GM18505 (cell line): ENCODE results near the gene FCHSD2.

ENCODE experiments used
- ATAC-seq: cut with Tn5 transposase; IDR thresholded peaks from one replicate; pipeline ENCODE4 v1.9.1; 2021; ENCODE audit not compliant: unreplicated experiment
- POLR2A ChIP-seq: IDR thresholded peaks from 4 replicates; pipeline ENCODE4 v1.6.1; 2011; ENCODE audit warnings: borderline replicate concordance; ENCODE audit not compliant: insufficient read depth, insufficient read length; ENCODE audit errors: extremely low read depth

The FCHSD2 gene

DNA sequence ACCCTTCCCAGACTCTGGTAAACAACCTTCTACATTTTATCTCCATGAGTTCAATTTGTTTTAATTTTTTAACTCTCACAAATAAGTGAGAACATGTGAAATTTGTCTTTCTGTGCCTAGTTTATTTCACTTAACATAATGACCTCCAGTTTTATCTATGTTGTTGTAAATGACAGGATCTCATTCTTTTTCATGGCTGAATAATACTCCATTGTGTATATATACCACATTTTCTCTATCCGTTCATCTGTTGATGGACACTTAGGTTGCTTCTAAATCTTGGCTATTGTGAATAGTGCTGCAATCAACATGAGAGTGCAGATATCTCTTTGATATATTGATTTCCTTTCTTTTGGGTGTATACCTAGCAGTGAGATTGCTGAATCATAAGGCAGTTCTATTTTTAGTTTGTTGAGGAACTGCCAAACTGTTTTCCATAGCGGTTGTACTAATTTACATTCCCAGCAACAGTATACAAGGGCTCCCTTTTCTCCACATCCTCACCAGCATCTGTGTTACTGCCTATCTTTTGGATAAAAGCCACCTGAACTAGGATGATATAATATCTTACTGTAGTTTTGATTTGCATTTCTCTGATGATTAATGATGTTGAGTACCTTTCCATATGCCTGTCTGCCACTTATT lies 234.0 kb downstream of the FCHSD2 start:
- no peak for ATAC-seq

DNA sequence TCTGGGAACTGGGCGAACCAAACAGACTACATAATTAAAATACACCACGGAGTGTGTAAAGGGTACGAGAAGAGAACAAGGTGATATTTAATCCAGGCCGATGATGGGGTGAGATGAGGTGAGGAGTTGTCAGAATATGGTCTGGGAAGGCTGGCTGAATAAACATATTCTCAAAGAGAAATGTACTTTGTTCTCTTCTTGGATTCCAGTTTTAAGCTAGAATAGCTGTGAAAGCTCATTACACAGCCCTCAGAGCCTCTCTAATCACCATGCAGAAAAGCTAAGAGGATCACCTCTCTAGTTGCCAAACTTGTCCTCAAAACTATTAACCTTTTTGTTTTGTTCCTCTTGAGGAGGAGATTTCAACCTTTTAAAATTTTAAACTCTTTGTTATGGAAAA lies 238.1 kb downstream of the FCHSD2 start:
- no peak for ATAC-seq
- no peak for TF ChIP-seq POLR2A

More for the DNA sequence above, 234.0 kb downstream of the FCHSD2 start:
- TF ChIP-seq POLR2A = no peak

DNA sequence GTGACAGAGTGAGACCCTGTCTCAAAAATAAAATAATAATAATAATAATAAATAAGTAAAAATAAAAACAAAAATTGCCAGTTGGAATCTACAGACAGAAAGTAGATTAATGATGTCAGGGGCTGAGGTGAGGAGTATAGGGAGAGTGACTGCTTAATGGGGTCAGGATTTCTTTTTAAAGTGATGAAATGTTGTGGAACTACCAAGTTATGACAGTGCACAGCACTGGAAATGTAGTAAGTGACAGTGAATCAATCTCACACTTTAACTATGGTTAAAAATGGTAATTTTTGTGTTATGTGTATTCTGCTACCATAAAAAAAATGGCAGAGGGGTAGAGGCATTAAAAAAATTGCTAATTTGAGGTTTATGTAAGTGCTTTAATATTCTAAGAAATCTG lies 240.7 kb downstream of the FCHSD2 start:
- no peak for TF ChIP-seq POLR2A
- no peak for ATAC-seq

DNA sequence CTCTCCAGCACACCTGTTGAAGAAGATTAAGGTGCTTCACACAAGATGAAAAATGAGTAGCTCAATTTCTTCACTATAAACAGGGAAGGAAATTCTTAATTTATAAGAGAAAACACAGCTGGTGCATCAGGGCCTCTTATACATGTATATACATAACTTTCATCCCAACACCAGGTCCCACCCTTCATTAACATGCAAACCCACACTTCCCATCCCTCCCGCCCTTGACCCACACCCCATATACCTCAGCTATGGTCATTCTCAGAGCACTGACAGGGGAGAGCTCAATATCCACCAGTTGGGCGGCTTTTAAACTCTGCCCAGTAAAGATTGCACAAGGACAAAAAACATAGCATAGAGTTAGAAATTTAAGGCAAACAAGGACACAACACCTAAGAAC lies 242.1 kb downstream of the FCHSD2 start:
- ATAC-seq = no peak
- no peak for TF ChIP-seq POLR2A

DNA sequence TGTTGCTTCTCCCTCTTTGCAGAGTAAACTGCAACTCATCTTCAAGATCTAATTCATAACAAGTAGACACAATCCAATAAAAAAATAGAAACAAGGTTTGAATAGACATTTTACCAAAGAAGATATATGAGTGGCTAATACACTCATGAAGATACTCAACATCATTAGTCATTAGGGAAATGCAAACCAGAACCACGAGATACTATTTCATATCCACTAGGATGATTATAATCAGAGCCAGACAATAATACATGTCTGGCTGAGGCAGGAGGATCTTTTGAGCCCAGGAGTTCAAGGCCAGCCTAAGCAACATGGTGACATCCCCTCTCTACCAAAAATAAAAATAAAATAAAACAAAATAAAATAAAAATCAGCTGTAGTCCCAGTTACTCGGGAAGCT lies 242.9 kb downstream of the FCHSD2 start:
- no peak for TF ChIP-seq POLR2A

DNA sequence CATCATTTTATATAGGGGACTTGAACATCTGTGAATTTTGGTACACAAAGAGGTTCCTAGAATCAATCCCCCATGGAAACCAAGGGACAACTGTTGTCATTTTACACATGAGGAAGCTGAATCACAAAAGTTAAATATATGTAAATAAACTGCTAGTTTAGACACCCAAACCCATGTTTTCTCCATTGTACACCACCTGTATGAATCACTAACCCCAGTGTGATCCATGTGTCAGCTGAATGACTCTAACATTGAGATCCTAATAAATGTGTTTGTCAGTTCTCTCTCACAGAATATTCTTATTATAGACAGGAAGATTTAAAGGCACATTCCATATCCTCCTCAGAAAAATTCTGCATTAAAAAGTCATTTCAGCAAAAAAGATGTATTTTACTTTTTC lies 244.6 kb downstream of the FCHSD2 start:
- ATAC-seq = no peak
- no peak for TF ChIP-seq POLR2A

More for the DNA sequence above, 242.9 kb downstream of the FCHSD2 start:
- ATAC-seq = no peak

DNA sequence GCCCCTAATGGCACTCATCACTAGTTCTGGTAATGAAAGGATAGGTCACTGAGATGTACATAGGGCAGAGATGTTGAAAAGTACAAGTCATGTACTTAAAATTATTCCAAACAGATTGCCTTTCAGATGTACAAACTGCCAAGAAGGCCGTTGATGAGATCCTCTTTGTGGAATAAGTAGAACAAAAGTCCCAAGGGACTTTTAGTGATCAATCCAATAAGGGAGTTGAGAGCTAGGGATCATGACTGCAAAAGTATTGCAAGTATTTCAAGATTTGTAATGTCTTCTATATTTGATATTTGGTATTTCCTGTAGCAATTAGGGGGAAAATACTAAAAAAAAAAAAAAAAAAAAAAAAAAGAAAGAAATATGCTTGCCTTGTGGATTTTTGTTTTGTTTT lies 245.7 kb downstream of the FCHSD2 start:
- TF ChIP-seq POLR2A = no peak

DNA sequence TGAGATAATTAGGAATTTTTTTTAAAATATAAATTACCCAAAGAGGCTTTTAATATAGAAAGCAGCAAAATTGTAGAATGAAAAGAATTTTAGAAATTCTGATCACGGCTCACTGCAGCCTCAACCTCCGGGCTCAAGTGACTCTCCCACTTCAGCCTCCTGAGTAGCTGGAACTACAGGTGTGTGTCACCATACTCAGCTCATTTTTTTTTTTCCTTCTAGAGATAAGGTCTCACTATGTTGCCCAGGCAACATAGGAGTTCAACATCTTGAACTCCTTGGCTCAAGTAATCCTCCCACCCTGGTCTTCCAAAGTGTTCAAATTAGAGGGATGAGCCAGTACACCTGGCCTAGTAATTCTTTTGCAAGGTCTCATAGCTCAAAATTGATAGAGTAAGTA lies 251.2 kb downstream of the FCHSD2 start:
- TF ChIP-seq POLR2A = no peak
- no peak for ATAC-seq

More for the DNA sequence above, 245.7 kb downstream of the FCHSD2 start:
- no peak for ATAC-seq

DNA sequence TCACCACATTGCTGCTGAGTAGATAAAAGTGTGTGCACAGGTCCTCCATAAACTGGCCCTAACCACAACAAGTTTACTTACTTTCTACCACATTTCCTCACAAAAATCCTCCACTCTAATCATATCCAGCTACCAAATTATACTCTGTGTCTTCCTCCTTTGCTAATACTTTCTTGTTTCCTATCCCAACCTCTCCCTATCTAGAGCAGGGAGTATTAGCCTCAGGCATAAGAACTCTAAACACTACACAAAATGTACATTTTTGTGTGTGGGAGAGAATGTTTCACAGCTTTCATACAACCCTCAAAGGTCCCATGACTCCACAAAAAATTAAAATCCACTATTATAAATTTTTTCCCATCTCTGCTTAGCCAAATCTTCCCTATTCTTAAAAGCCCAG lies 255.5 kb downstream of the FCHSD2 start:
- ATAC-seq = no peak
- no peak for TF ChIP-seq POLR2A

DNA sequence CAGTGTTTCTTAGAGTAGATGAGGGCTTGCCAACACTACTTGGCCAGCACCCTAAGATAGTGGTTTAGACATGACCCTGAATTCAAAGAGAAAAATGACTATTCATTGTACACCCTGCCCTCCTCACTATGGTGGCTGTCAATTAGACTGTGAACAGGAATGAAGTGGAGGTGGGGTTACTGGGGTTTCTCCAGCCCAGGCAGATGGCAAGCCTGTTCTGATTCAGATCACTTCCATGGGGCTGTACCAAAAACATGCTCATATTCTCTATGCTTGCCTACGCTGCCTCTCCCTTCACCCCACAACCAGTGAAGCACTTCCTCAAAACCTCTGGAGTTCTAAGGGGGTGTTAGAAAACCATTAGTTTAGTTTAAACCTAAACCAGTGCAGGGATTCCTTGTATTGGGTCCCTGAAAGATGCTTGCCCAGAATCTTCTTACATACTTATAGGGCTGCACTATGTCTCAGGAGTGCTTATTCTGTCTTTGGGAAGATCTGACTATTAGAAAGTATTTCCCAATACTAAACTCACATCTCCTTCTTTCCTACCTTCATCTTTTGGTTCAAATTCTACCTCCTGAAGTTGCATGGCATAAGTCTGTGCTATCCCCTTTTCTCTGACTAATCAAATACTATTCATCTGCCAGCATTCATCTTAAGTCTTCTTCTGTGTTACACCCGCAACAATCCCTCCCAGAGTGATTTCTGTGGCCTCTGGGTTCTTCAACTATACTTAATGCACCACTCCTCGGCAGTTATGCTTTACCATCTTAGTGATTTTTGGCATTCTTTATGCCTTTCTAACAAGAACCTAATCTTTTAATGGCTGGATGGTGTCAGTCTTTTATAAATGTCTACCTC lies 256.1 kb downstream of the FCHSD2 start:
- ATAC-seq = no peak

DNA sequence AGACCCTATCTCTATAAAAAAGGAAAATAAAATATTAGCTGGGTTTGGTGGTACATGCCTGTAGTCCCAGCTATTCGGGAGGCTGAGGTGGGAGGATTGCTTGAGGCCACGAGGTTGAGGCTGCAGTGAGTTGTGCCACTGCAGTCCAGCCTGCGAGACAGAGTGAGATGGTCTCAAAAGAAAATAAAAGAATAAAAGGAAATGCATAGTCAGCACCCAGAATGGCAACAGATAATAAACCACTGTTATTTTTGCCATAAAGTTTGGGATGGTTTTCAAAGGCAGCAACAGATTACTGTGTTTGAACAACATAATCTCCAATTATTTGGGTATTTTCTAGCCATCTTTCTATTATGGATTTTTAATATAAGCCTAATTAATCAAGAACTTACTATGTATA lies 266.0 kb downstream of the FCHSD2 start:
- TF ChIP-seq POLR2A = no peak
- no peak for ATAC-seq

More for the DNA sequence above, 256.1 kb downstream of the FCHSD2 start:
- TF ChIP-seq POLR2A = no peak

DNA sequence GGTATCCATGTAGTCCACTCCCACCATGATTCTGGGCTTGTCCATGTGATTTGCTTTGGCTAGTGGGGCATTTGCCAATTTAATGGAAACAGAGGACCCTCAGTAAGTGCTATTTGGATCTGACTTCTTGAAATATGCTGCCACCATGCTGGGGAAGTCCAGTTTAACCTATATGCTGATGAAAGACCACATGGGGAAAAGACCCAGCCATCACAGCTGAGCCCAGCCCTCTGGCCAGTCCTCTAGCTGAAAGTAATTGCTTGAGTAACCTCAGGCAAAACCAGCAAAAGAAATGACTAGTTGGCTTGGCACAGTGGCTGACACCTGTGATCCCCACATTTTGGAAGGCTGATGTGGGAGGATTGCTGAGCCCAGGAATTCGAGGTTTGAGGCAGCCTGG lies 266.4 kb downstream of the FCHSD2 start:
- TF ChIP-seq POLR2A = no peak
- no peak for ATAC-seq

DNA sequence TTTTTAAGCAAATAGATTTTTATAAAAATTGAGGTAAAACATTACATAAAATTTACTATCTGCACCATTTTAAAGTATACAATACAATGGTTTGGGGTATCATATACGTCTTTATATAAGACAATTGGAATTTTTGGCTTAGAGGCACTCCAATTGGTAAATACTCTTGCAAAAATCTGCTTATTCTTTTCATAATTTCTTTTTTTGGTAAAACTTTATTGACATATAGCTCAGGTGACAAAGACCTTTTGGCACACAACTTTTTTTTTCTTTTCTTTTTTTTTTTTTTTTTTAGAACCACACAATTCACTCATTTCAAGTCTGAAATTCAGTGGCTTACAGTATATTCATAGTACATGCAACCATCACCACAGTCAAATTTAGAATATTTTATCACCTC lies 270.1 kb downstream of the FCHSD2 start:
- no peak for ATAC-seq
- no peak for TF ChIP-seq POLR2A

DNA sequence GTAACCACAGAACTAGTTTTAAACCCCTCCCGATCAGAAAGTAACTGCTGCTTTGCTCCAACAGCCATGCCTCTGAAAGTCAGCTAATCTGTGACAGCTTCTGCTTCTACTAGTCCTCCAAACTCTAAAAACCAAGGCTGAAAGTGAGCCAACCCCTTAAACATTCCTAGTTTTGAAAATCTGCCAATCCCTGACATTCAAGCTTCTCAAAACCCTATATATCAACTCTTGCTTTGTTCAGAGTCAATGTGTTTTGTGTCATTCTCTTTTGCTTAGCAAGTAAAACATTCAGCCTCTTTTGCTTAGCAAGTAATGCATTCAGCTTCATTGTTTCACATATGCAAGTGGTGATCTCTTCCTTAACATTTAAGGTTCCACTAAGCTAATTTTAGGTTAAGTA lies 271.0 kb downstream of the FCHSD2 start:
- ATAC-seq = no peak
- TF ChIP-seq POLR2A = no peak

DNA sequence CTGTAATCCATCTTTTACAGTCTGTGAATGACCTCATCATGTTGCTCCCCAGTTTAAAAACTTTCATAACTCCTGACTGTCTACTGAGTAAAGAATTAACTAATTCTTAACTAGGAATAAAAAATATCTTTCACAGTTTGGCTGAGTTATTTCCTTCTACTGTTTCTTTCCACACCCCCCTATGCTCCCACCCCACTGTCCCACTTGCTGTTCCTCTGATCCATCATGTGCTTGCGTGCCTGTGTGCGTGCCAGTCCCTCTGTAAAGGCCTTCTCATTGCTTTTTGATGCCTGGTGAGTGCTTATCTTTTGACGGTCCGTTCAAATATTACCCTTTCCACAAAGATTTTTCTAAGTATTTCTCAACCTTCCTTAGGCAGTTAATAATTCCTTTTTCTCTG lies 272.3 kb downstream of the FCHSD2 start:
- TF ChIP-seq POLR2A = no peak
- no peak for ATAC-seq

DNA sequence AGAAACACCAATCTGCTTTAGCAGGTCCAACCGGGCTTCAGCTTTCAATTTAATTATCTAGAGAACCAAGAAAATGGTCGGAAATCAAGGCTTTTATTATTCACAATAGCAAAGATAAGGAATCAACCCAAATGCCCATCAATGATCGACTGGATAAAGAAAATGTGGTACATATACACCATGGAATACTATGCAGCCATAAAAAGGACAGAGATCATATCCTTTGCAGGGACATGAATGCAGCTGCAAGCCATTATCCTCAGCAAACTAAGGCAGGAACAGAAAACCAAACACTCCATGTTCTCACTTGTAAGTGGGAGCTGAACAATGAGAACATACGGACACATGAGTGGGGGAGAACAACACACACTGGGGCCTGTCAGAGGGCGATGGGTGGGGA lies 274.1 kb downstream of the FCHSD2 start:
- ATAC-seq = no peak
- no peak for TF ChIP-seq POLR2A
